ENCODE results near the gene SKIDA1.

DNA sequence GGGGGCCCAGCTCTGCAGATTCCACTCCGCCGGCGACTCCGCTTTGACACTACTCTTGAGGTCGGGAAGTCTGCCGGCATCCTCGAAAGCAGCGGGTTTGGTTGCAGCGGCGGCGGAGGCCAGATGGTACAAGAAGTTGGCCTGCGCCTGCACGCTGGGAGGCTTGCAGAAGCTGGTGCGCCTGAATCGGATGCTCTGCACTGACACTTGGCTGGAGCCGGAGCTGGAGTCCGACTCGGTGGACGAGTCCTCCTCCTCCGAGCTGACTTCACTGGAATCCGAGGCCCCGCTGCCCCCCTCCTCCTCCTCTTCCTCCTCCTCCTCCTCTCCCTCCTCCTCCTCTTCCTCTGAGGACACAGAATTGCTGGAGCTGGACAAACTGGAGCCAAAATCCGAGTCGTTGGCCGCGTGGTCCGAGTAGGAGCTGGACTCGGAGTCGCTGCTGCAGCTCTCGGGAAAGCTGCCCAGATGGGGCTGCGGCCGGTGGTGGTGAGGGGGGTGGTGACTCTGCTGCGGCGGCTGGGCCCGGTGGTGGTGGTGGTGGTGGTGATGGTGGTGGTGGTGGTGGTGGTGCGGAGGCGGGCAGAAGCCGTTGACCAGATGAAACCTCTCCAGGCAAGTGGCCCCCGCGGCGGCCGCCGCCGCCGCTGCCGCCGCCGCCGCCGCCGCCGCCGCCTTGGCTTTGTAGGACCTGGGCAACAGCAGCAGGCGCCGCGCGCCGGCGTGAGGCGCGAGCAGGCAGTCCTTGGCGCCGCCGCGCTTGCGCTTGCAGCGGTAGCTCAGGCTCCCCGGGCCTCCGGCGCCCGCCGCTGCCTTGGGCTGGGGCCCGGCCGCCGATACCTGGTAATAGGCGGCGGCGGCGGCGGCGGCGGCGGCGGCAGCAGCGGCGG lies 9.0 kb downstream of the SKIDA1 start:
- TF ChIP-seq CTCF (IDR thresholded peaks at IDR 0.05) (no peak), POLR2A (IDR thresholded peaks at IDR 0.05) (no peak), EP300 (IDR thresholded peaks at IDR 0.05) (peak in 1 of 2 donors; percentile 33)

Measured in tibial nerve (tissue), 4 donors.